Measurements from ENCODE around the gene SND1.
A peak's percentile ranks its signal among the peaks of the same experiment; 100 is the strongest.

The SND1 gene

DNA sequence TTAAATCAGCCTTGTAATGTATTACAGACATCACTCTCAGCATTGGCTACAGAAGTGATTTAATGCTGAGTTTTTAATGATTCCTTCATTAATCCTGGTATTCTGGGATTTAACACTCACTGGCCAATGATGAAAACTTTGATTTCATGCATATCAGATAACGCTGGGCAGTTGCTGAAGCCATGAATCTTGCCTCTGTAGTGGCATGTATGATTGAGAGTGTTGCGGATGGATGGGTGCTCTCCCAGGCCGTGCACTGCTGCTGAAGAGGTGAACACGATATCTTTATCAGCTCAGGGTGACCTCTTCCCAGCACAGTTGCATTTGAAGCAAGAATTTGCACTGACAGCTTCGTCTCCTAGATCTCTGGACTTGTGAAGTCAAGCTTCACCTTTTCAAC is 210.5 kb downstream of the SND1 start:
- Histone ChIP-seq H2AK5ac (ENCODE audit: low read length, severe bottlenecking) (no peak overlapping the region), H2BK12ac (ENCODE audit: low read length in 2 of 2) (no peak overlapping the region), H3K9ac (ENCODE audit: low read length) (no peak overlapping the region), H2BK15ac (ENCODE audit: low read depth, poor library complexity, severe bottlenecking) (no peak overlapping the region), H3K4me2 (ENCODE audit: low read length, poor library complexity, severe bottlenecking) (no peak overlapping the region), H3K14ac (ENCODE audit: low read length in 2 of 2) (no peak overlapping the region), H3K79me1 (replicated peaks; ENCODE audit: low read length, poor library complexity, severe bottlenecking) (peaks cover 29% of the 10 kb centered on the region), H2BK5ac (ENCODE audit: low read depth, low read length, poor library complexity, severe bottlenecking) (no peak overlapping the region), H3K4ac (ENCODE audit: low read depth in 1 of 2, low read length in 2 of 2) (no peak overlapping the region), H2BK120ac (ENCODE audit: low read depth, low read length) (no peak overlapping the region), H3K4me3 (ENCODE audit: insufficient read depth in 1 of 2, low read depth in 1 of 2, low read length in 2 of 2) (no peak overlapping the region), H3K27me3 (ENCODE audit: control insufficient read depth in 1 of 2, insufficient read depth in 1 of 2, low read length in 2 of 2) (no peaks in the 10 kb centered on the region), H3K36me3 (ENCODE audit: control insufficient read depth in 1 of 2, insufficient read depth in 2 of 2, low read depth in 1 of 2, low read length in 2 of 2) (peaks cover 7 to 8% of the 10 kb centered on the region in 2 experiments), H3K18ac (ENCODE audit: low read depth in 1 of 2, low read length in 2 of 2) (no peak overlapping the region), H3K23ac (ENCODE audit: low read length in 2 of 2) (no peak overlapping the region), H3K9me3 (ENCODE audit: control insufficient read depth, low read length) (no peaks in the 10 kb centered on the region), H4K8ac (ENCODE audit: low read length) (no peak overlapping the region), H3K4me1 (ENCODE audit: control insufficient read depth, insufficient read depth, low read depth, low read length) (peaks cover 4% of the 10 kb centered on the region), H4K91ac (ENCODE audit: low read length) (no peak overlapping the region), H3K27ac (ENCODE audit: low read length, poor library complexity, severe bottlenecking) (no peak overlapping the region), H2AFZ (ENCODE audit: low read depth, low read length) (no peak overlapping the region)
- no peak for DNase-seq
- whole genome bisulfite sequencing = 98% methylated on average over 5 of the region's 5 CpGs

DNA sequence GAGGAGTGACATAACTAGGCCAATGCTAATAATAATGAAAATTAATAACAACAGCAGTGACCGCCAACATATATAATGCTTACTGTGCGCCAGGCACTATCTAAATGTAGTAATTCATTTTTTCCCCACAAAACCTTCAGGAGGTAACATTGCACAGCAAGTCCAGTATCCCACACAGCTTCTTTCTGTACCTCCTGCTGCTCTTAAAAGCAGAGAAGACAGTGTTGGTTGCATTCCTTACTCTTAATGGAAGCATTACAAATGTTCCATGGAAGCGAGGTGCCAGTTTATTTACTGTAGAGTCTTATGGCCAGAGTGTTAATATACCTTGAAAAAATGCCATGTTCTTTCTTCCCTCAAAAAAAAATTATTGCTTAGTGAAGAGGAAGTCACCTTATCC is 211.1 kb downstream of the SND1 start:
- no peak overlapping the region for H3K14ac ChIP-seq (ENCODE audit: low read length in 2 of 2)
- H3K79me1 ChIP-seq (replicated peaks; ENCODE audit: low read length, poor library complexity, severe bottlenecking) = peaks cover 25% of the 10 kb centered on the region
- H2BK12ac ChIP-seq (ENCODE audit: low read length in 2 of 2) = no peak overlapping the region
- H2AFZ ChIP-seq (ENCODE audit: low read depth, low read length) = no peak overlapping the region
- no peak overlapping the region for H2BK5ac ChIP-seq (ENCODE audit: low read depth, low read length, poor library complexity, severe bottlenecking)
- peaks cover 2 to 3% of the 10 kb centered on the region in 2 experiments for H3K36me3 ChIP-seq (ENCODE audit: control insufficient read depth in 1 of 2, insufficient read depth in 2 of 2, low read depth in 1 of 2, low read length in 2 of 2)
- 96% methylated on average over 2 of the region's 3 CpGs for WGBS
- no peak overlapping the region for H3K18ac ChIP-seq (ENCODE audit: low read depth in 1 of 2, low read length in 2 of 2)
- H3K27me3 ChIP-seq (ENCODE audit: control insufficient read depth in 1 of 2, insufficient read depth in 1 of 2, low read length in 2 of 2) = no peaks in the 10 kb centered on the region
- H2AK5ac ChIP-seq (ENCODE audit: low read length, severe bottlenecking) = no peak overlapping the region
- H4K91ac ChIP-seq (ENCODE audit: low read length) = no peak overlapping the region
- no peak overlapping the region for H3K27ac ChIP-seq (ENCODE audit: low read length, poor library complexity, severe bottlenecking)
- no peak overlapping the region for H4K8ac ChIP-seq (ENCODE audit: low read length)
- H3K9me3 ChIP-seq (ENCODE audit: control insufficient read depth, low read length) = no peaks in the 10 kb centered on the region
- no peak overlapping the region for H3K4me3 ChIP-seq (ENCODE audit: insufficient read depth in 1 of 2, low read depth in 1 of 2, low read length in 2 of 2)
- DNase-seq = no peak
- no peak overlapping the region for H3K4me2 ChIP-seq (ENCODE audit: low read length, poor library complexity, severe bottlenecking)
- H2BK15ac ChIP-seq (ENCODE audit: low read depth, poor library complexity, severe bottlenecking) = no peak overlapping the region
- H3K23ac ChIP-seq (ENCODE audit: low read length in 2 of 2) = no peak overlapping the region
- H3K4ac ChIP-seq (ENCODE audit: low read depth in 1 of 2, low read length in 2 of 2) = no peak overlapping the region
- peaks cover 6% of the 10 kb centered on the region for H3K4me1 ChIP-seq (ENCODE audit: control insufficient read depth, insufficient read depth, low read depth, low read length)
- H3K9ac ChIP-seq (ENCODE audit: low read length) = no peak overlapping the region
- no peak overlapping the region for H2BK120ac ChIP-seq (ENCODE audit: low read depth, low read length)

DNA sequence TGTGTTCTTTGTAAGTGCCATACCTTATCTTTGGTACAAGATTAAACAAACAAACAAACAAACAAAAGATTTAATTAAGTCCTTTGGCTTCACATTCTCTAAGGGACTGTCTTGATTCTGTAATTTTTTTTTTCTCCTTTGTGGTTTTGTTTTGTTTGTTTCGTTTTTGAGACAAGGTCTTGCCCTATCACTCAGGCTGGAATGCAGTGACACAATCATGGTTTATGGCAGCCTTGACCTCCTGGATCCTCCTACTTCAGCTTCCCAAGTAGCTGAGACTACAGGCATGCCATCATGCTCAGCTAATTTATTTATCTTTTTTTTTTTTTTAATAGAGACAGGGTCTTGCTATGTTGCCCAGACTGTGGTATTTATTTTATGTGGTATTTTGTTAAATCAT is 213.5 kb downstream of the SND1 start:
- H3K9me3 ChIP-seq (ENCODE audit: control insufficient read depth, low read length) = no peaks in the 10 kb centered on the region
- no peak overlapping the region for H2BK15ac ChIP-seq (ENCODE audit: low read depth, poor library complexity, severe bottlenecking)
- no peak overlapping the region for H4K91ac ChIP-seq (ENCODE audit: low read length)
- no peak overlapping the region for H3K18ac ChIP-seq (ENCODE audit: low read depth in 1 of 2, low read length in 2 of 2)
- H3K36me3 ChIP-seq (ENCODE audit: control insufficient read depth in 1 of 2, insufficient read depth in 2 of 2, low read depth in 1 of 2, low read length in 2 of 2) = peaks cover 0 to 8% of the 10 kb centered on the region in 2 experiments
- peak; percentile 86 for DNase-seq
- H3K27ac ChIP-seq (ENCODE audit: low read length, poor library complexity, severe bottlenecking) = no peak overlapping the region
- H2AK5ac ChIP-seq (ENCODE audit: low read length, severe bottlenecking) = no peak overlapping the region
- H2BK12ac ChIP-seq (ENCODE audit: low read length in 2 of 2) = no peak overlapping the region
- H3K4me2 ChIP-seq (ENCODE audit: low read length, poor library complexity, severe bottlenecking) = no peak overlapping the region
- H2BK120ac ChIP-seq (ENCODE audit: low read depth, low read length) = no peak overlapping the region
- H2AFZ ChIP-seq (ENCODE audit: low read depth, low read length) = no peak overlapping the region
- peaks cover 22% of the 10 kb centered on the region for H3K79me1 ChIP-seq (replicated peaks; ENCODE audit: low read length, poor library complexity, severe bottlenecking)
- no peak overlapping the region for H2BK5ac ChIP-seq (ENCODE audit: low read depth, low read length, poor library complexity, severe bottlenecking)
- H3K4me1 ChIP-seq (ENCODE audit: control insufficient read depth, insufficient read depth, low read depth, low read length) = peaks cover 7% of the 10 kb centered on the region
- H3K23ac ChIP-seq (ENCODE audit: low read length in 2 of 2) = no peak overlapping the region
- H3K9ac ChIP-seq (ENCODE audit: low read length) = no peak overlapping the region
- no peaks in the 10 kb centered on the region for H3K27me3 ChIP-seq (ENCODE audit: control insufficient read depth in 1 of 2, insufficient read depth in 1 of 2, low read length in 2 of 2)
- no peak overlapping the region for H3K14ac ChIP-seq (ENCODE audit: low read length in 2 of 2)
- H3K4ac ChIP-seq (ENCODE audit: low read depth in 1 of 2, low read length in 2 of 2) = no peak overlapping the region
- 0% methylated on average over 1 of the region's 1 CpG for WGBS
- no peak overlapping the region for H3K4me3 ChIP-seq (ENCODE audit: insufficient read depth in 1 of 2, low read depth in 1 of 2, low read length in 2 of 2)
- no peak overlapping the region for H4K8ac ChIP-seq (ENCODE audit: low read length)

DNA sequence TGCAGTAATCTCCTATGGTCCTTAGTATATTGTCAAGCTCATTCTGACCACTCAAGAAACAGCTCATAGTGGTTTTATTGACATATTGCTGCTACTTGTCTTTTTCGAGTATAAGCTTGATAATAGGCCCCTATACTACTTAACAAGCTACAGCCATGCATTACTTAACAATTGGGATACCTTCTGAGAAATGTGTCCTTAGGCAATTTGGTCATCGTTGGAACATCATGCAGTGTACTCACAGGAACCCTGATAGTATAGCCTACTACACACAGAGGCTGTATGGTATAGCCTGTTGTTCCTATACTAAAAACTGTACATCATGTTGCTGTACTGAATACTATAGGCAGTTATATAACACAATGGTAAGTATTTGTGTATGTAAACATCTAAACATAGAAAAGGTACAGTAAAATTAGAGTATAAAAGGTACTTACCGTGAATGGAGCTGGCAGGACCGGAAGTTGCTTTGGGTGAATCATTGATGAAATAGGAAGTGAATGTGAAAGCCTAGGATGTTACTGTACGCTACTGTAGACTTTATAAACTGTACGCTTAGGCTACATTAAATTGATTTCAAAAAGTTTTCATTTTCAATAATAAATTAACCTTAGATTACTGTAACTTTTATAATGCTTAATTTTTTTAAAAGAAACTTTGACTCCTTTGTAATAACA is 218.4 kb downstream of the SND1 start:
- Histone ChIP-seq H3K18ac (ENCODE audit: low read depth in 1 of 2, low read length in 2 of 2) (no peak overlapping the region), H2BK15ac (ENCODE audit: low read depth, poor library complexity, severe bottlenecking) (no peak overlapping the region), H3K9me3 (ENCODE audit: control insufficient read depth, low read length) (no peaks in the 10 kb centered on the region), H3K9ac (ENCODE audit: low read length) (no peak overlapping the region), H3K14ac (ENCODE audit: low read length in 2 of 2) (no peak overlapping the region), H3K27ac (ENCODE audit: low read length, poor library complexity, severe bottlenecking) (no peak overlapping the region), H4K91ac (ENCODE audit: low read length) (no peak overlapping the region), H3K4me3 (ENCODE audit: insufficient read depth in 1 of 2, low read depth in 1 of 2, low read length in 2 of 2) (no peak overlapping the region), H3K4me1 (ENCODE audit: control insufficient read depth, insufficient read depth, low read depth, low read length) (peaks cover 3% of the 10 kb centered on the region), H3K36me3 (ENCODE audit: control insufficient read depth in 1 of 2, insufficient read depth in 2 of 2, low read depth in 1 of 2, low read length in 2 of 2) (peaks cover 0 to 5% of the 10 kb centered on the region in 2 experiments), H3K23ac (ENCODE audit: low read length in 2 of 2) (no peak overlapping the region), H3K27me3 (ENCODE audit: control insufficient read depth in 1 of 2, insufficient read depth in 1 of 2, low read length in 2 of 2) (no peaks in the 10 kb centered on the region), H2AK5ac (ENCODE audit: low read length, severe bottlenecking) (no peak overlapping the region), H3K4ac (ENCODE audit: low read depth in 1 of 2, low read length in 2 of 2) (no peak overlapping the region), H3K79me1 (replicated peaks; ENCODE audit: low read length, poor library complexity, severe bottlenecking) (peaks cover 32% of the 10 kb centered on the region), H2BK120ac (ENCODE audit: low read depth, low read length) (no peak overlapping the region), H4K8ac (ENCODE audit: low read length) (no peak overlapping the region), H2AFZ (ENCODE audit: low read depth, low read length) (no peak overlapping the region), H3K4me2 (ENCODE audit: low read length, poor library complexity, severe bottlenecking) (no peak overlapping the region), H2BK12ac (ENCODE audit: low read length in 2 of 2) (no peak overlapping the region), H2BK5ac (ENCODE audit: low read depth, low read length, poor library complexity, severe bottlenecking) (no peak overlapping the region)
- no peak for DNase-seq
- 98% methylated on average over 3 of the region's 6 CpGs for WGBS
